ENCODE measurements around the gene NR2C2. TPM values are rescaled to one million over a fixed set of nuclear protein-coding genes. Genes with fewer than 3 reads are reported as not detected.
A peak's percentile ranks its signal among the peaks of the same experiment; 100 is the strongest.

Gene NR2C2
- total and polyA plus RNA-seq, 9 of the 15 experiments (the other 6 are each of a cell fraction or from before 2014, with no cell fraction given): 6.1 to 33.0 (median 14.6) TPM

DNA sequence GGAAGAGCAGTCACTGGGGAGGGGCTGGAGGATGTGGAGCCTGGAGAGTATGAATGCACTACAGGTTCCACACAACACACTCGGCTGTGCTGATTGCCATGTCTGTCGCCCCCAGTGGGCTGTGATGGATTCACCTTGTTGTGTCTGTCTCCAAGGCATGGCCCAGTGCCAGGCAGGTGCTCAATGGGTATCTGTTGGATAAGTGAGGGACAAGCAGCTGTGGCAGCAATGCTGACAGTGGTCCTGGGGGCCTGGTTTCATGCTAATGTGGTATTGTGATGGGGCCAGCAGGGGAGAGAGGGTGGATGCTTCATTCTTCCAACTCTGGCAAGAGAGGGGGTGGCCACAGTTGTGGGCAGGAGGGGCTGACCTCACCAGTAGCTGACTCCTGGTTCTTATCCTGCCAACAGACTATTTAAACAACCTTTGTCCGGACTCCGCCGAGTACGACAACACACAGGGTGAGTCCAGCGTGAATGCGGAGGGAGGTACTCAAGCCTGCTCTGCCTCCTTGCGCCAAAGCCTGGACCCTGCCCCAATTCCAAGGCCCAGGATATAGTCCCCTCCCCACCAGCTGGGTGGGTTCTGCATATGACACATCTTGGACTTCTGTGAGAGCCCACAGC lies 47.3 kb upstream of the NR2C2 start:
- no TSS peak for BruUV-seq (replicated peaks)
- Histone ChIP-seq H3K4me2 (ENCODE audit: insufficient read depth, low read length) (no peak overlapping the region), H3K9me1 (ENCODE audit: control insufficient read depth, insufficient read depth, low read length) (no peaks in the 10 kb centered on the region), H3K4me3 (no peak overlapping the region), H2AFZ (ENCODE audit: low read depth, low read length) (no peak overlapping the region), H4K20me1 (replicated peaks; ENCODE audit: control insufficient read depth, insufficient read depth, low read length) (peaks cover 7% of the 10 kb centered on the region; the same call in 1 of the 2 replicates), H3K27me3 (ENCODE audit: control insufficient read depth in 2 of 2, insufficient read depth in 2 of 2, low read length in 2 of 2) (peaks cover 20 to 61% of the 10 kb centered on the region in 2 experiments), H3K9ac (ENCODE audit: insufficient read depth in 1 of 2, low read depth in 2 of 2, low read length in 2 of 2) (no peak overlapping the region), H3K36me3 (ENCODE audit: control insufficient read depth, insufficient read depth, low read length) (no peaks in the 10 kb centered on the region), H3K79me2 (ENCODE audit: control insufficient read depth, insufficient read depth, low read length) (no peaks in the 10 kb centered on the region), H3K4me1 (replicated peaks in 1 of 2; ENCODE audit: control insufficient read depth in 2 of 2, insufficient read depth in 2 of 2, low read length in 2 of 2) (no peaks in the 10 kb centered on the region), H3K27ac (ENCODE audit: extremely low read depth, low read depth, low read length) (no peak overlapping the region), H3K9me3 (replicated peaks; ENCODE audit: control insufficient read depth, insufficient read depth, low read depth, low read length) (peaks cover 2% of the 10 kb centered on the region; the same call in 1 of the 2 replicates)
- CTCF ChIA-PET (ENCODE audit: low intra/inter-chr PET ratio): no interaction called here
- DNase-seq (ENCODE audit: extremely low read depth in 1 of 4, low spot score in 3 of 4) (no peak), FAIRE-seq (no peak), ATAC-seq (no peak; the same call in 2 of the 3 replicates)
- POLR2A ChIA-PET: no interaction called here
- in situ Hi-C loops (cut with MboI) (loop anchor here (25.0 kb wide), 2 partner anchors 388 to 1238 kb away; no protein-coding TSS in a partner anchor), intact Hi-C loops (cut with micrococcal nuclease) (no loop called here)
- peak; percentile 36; the same call in 1 of the 2 replicates for TF ChIP-seq NFIC (IDR thresholded peaks at IDR 0.05)
- TF ChIP-seq GTF2F1 (IDR thresholded peaks at IDR 0.05; ENCODE audit: low read depth, low read length): no peak
- WGBS (ENCODE audit: insufficient coverage, low coverage, missing lambda C conversion rate): 2% methylated on average over 9 of the region's 9 CpGs
